Right lobe of liver (tissue), 6 donors: ENCODE measurements around the gene CACNA1B. TPM values are rescaled to one million over a fixed set of nuclear protein-coding genes. Genes with fewer than 3 reads are reported as not detected.

Experiments
- ATAC-seq, 4 donors: fragments of 200-7000 bp; cut with Tn5 transposase; one replicate each; pipeline ENCODE4 v1.9.1; 2020; ENCODE audit warnings: mild to moderate bottlenecking in 4 of 4, moderate library complexity in 4 of 4
- DNase-seq, 3 donors: peaks; one replicate each; pipeline ENCODE4 v3.0.0-alpha.2; 2020
- H3K27ac ChIP-seq, 3 donors: fragments of 200-600 bp; one replicate each; pipeline ENCODE4 v1.8.0; 2022
- H3K27me3 ChIP-seq, 2 donors: fragments of 200-600 bp; one replicate each; pipeline ENCODE4 v1.8.0; 2022
- H3K36me3 ChIP-seq, 4 donors: fragments of 200-600 bp; sonication (generic) in 1 of 4; one replicate each; pipeline versions ENCODE4 v1.5.1 to v1.8.0; 2017 to 2022; ENCODE audit warnings: control low read depth in 1 of 4
- H3K4me1 ChIP-seq, 4 donors: fragments of 200-600 bp; sonication (generic) in 1 of 4; one replicate each; pipeline versions ENCODE4 v1.5.1 to v1.8.0; 2017 to 2022; ENCODE audit warnings: control low read depth in 1 of 4
- H3K4me3 ChIP-seq, 3 donors: fragments of 200-600 bp; one replicate each; pipeline ENCODE4 v1.8.0; 2022
- H3K9me3 ChIP-seq, 4 donors: fragments of 200-600 bp; sonication (generic) in 1 of 4; one replicate each; pipeline versions ENCODE4 v1.5.1 to v1.8.0; 2017 to 2022; ENCODE audit warnings: control low read depth in 1 of 4
- POLR2A ChIP-seq: fragments of 450-650 bp; IDR thresholded peaks from one replicate; pipeline ENCODE4 v1.6.1; 2017; ENCODE audit warnings: antibody characterized with exemption, mild to moderate bottlenecking
- WGBS: methylation state at CpG from one replicate; pipeline ENCODE4 v1.1.6; 2018; ENCODE audit warnings: low coverage, low lambda C conversion rate; ENCODE audit not compliant: insufficient coverage; ENCODE audit errors: missing lambda C conversion rate; 5-methylcytosine and 5-hydroxymethylcytosine counted together
- intact Hi-C, 2 donors: fragments of 100-400 bp; cut with DNase I; formaldehyde crosslinking; loops; one replicate each; pipeline versions ENCODE4 v1.11.2 to v1.14.1; 2022
- total RNA-seq, 6 experiments: library from RNA; depleted of rRNA in 2 of 6; stranded (reverse); fragments of >200 nt in 2 of 6; fragmentation: NEBNext Ultra II Directional in 3 of 6; extraction: Animal tissue kit (Norgen Biotek cat#: 25700) in 3 of 6; gene quantifications; one replicate each; pipeline versions ENCODE4 v1.1.0 to v1.2.4, GENCODE V29; 2016 to 2023
- TF ChIP-seq, protein P1 (sequence below), 4 donors: fragments of 200-600 bp in 3 of 4; fragments of 450-650 bp in 1 of 4; IDR thresholded peaks; one replicate each; pipeline versions ENCODE4 v1.5.1 to v1.8.0; 2016 to 2022; ENCODE audit warnings: antibody characterized with exemption in 4 of 4, mild to moderate bottlenecking in 2 of 4
- donor health status: DM: no; HTN: yes; CAD: no.
- donor health status: DM: no; HTN: no; CAD: no.
- donor health status: DM: no; HTN: no; CAD: no.
- donor health status: DM: no; HTN: yes; CAD: no.
- donor health status: DM: no; HTN: yes; CAD: no.

The CACNA1B gene
- total RNA-seq, 6 experiments from 2014 or later, result not detected

DNA sequence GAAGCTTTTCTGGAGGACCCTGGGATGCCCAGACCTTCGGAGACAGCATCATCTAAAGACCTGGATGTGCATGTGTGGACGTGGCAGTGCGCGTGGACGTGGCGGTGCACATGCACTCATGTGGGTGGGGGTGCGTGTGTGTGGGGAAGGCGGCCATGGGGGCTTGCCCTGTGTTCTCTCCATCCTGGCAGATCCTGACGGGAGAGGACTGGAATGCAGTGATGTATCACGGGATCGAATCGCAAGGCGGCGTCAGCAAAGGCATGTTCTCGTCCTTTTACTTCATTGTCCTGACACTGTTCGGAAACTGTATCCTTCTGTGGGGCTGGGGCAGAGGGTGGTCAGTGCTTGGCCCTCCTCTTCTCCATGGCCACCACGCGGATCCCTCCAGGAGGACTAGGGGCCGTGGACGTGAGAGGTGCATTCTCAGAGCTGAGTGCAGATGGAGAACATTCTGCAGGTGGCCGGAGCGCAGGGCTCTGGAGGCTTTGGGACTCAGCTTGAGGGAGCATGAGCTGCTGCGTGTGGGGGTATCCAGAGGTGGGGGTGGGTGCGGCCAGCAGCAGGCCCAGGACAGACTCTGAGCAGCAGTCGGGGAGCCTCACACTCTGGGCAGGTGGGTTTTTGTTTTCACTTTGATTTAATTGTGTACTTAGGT is 129.1 kb downstream of the CACNA1B start:
- TF ChIP-seq, protein P1, sequence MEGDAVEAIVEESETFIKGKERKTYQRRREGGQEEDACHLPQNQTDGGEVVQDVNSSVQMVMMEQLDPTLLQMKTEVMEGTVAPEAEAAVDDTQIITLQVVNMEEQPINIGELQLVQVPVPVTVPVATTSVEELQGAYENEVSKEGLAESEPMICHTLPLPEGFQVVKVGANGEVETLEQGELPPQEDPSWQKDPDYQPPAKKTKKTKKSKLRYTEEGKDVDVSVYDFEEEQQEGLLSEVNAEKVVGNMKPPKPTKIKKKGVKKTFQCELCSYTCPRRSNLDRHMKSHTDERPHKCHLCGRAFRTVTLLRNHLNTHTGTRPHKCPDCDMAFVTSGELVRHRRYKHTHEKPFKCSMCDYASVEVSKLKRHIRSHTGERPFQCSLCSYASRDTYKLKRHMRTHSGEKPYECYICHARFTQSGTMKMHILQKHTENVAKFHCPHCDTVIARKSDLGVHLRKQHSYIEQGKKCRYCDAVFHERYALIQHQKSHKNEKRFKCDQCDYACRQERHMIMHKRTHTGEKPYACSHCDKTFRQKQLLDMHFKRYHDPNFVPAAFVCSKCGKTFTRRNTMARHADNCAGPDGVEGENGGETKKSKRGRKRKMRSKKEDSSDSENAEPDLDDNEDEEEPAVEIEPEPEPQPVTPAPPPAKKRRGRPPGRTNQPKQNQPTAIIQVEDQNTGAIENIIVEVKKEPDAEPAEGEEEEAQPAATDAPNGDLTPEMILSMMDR (IDR thresholded peaks at IDR 0.05), result no peak
- no peak for TF ChIP-seq POLR2A
- no peaks in the 10 kb centered on the region for H3K4me1 ChIP-seq
- ATAC-seq, result no peak
- intact Hi-C loops, result no loop called here
- 38% methylated on average over 6 of the region's 25 CpGs for WGBS
- no peak overlapping the region for H3K27ac ChIP-seq
- H3K36me3 ChIP-seq, result no peaks in the 10 kb centered on the region
- H3K9me3 ChIP-seq, result no peaks in the 10 kb centered on the region
- H3K4me3 ChIP-seq, result no peak overlapping the region
- H3K27me3 ChIP-seq, result no peaks in the 10 kb centered on the region
- no peak for DNase-seq

DNA sequence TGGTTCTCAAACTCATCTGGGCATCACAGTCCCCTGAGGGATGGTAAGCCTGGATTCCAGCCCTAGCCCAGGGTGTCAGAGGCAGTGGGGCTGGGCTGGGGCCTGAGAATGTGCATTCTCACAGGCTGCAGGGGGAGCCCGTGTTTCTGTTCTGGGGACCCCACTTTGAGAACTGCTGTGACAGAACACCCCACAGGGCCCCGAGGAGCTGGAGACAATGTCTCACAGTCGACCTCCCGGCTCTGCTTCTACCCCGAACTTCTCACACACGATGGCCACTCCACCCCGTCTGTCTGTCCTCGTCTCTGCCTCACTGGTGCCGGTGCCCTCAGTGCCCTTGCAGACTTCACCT is 130.0 kb downstream of the CACNA1B start:
- Histone ChIP-seq H3K9me3 (no peaks in the 10 kb centered on the region), H3K4me3 (no peak overlapping the region), H3K27me3 (no peaks in the 10 kb centered on the region), H3K27ac (no peak overlapping the region), H3K4me1 (no peaks in the 10 kb centered on the region), H3K36me3 (no peaks in the 10 kb centered on the region)
- intact Hi-C loops, result no loop called here
- no peak for ATAC-seq
- 74% methylated on average over 4 of the region's 9 CpGs for WGBS
- TF ChIP-seq, protein P1 (IDR thresholded peaks at IDR 0.05), result no peak
- TF ChIP-seq POLR2A, result no peak
- DNase-seq, result no peak

DNA sequence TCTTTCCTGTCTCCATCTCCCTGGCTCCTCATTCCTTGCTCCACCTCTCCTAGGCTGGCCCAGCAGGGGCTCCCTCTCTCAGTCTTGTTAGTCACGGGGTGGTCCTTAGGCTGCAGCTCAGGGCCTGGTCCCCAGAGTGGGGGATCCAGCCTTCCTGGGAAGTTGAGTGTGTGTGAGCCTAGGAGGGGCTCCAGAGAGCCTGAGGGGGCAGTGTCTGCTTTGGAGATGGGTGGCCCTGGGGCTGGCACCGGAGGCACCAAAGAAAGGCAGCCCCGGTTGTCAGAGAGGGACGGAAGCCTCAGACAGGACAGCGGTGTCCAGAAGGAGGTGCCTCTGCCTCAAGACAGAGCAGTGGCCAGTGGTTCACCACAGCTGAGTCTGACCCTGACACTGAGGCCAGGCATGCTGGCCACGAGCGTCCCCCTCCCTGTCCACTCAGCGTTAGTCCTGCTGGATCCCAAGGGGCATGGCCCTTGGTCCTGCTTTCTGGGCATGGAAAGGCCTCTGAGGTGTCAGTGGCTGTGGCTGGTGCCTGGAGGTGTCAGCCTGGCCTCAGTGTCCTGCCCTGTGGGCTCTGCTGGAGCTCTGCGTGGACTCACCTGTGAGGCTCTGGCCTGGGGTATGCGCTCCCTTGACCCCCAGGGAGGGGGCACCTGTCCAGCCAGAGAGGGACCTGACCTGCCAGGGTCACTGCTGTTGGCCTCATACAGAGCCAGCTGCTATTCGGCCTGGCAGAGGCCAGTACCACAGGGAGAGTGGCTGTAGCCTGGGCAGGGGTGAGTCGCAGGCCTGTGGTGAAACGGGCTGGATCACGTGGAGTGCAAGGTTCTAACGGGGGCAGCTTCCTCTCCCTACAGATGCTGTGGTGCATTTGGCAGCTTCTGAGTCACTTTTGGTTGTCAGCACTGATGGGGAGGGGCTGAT is 130.6 kb downstream of the CACNA1B start:
- DNase-seq (peak in 2 of 3 donors; percentile 13 to 35), ATAC-seq (no peak)
- WGBS, result 70% methylated on average over 6 of the region's 15 CpGs
- intact Hi-C loops, result no loop called here
- no peaks in the 10 kb centered on the region for H3K9me3 ChIP-seq
- no peak overlapping the region for H3K27ac ChIP-seq
- TF ChIP-seq, protein P1 (IDR thresholded peaks at IDR 0.05), result no peak
- no peak for TF ChIP-seq POLR2A
- no peaks in the 10 kb centered on the region for H3K27me3 ChIP-seq
- H3K4me1 ChIP-seq, result no peaks in the 10 kb centered on the region
- H3K4me3 ChIP-seq, result no peak overlapping the region
- no peaks in the 10 kb centered on the region for H3K36me3 ChIP-seq

DNA sequence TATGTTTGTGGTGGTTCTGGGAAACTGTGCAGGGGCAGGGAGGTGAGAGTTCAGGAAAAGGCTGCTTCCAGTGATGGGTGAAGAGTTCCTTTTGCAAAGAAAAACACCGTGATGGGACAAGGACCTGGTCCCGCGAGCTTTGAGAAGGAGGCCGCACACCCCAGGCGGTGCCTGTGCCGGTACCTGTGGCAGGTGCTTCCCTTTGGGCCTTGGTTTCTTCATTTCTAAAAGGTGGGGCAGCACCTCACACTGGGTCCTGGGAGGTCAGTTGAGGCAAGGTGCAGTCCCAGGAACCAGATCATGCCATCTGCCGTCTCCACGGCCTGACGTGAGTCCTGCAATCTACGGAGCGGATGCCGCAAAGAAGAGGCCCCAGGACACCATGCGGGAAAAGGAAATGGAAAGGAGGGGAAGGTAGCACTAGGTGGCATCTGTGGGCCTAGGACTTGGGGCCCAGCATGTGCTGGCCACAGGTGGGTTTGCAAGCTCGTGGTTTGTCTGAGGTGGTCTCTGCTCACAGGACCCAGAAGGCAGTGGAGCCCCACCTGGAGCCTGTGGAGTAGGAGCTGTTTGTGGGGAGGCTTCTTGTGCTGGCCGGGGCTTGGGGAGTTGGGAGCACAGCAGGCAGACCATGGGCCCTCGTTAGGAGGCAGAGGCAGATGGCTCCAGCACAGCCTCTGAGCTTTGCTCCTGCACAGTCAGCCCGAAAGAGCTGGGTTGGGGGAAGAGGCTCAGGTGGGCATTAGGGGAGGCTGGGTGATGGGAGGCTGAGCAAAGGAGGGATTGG is 131.6 kb downstream of the CACNA1B start:
- H3K9me3 ChIP-seq, result no peaks in the 10 kb centered on the region
- WGBS, result 89% methylated on average over 10 of the region's 17 CpGs
- no peaks in the 10 kb centered on the region for H3K4me1 ChIP-seq
- TF ChIP-seq, protein P1 (IDR thresholded peaks at IDR 0.05), result no peak
- no peak for TF ChIP-seq POLR2A
- no peak overlapping the region for H3K27ac ChIP-seq
- no peak overlapping the region for H3K4me3 ChIP-seq
- no peaks in the 10 kb centered on the region for H3K27me3 ChIP-seq
- DNase-seq (no peak), ATAC-seq (no peak)
- intact Hi-C loops, result no loop called here
- no peaks in the 10 kb centered on the region for H3K36me3 ChIP-seq
